ENCODE measurements around the gene DTNA. TPM values are rescaled to one million over a fixed set of nuclear protein-coding genes. Genes with fewer than 3 reads are reported as not detected.
A peak's percentile ranks its signal among the peaks of the same experiment; 100 is the strongest.

The DTNA gene
- total and polyA plus RNA-seq, 2 of the 8 experiments (the other 6 are each of a cell fraction or from before 2014, with no cell fraction given) = 30.2 to 32.7 TPM

DNA sequence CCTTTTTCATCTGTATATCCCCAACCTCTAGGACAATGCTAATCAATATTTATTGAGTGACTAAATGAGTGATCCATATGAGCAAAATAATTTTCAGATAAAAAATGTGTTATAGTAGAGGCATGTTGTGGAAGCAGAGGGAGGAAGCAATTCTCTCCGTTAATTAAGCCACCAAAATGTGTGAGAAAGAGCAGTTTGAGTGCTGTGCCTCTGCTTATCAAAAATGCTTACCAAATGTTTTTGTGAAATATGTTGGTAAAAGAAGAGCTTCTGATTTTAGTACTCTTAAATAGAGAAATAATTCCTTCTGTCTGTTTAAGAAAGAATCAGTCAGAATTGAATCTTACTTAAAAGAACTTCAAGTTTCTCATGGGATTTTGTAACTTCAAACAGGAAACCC lies 90.3 kb downstream of the DTNA start:
- Histone ChIP-seq H3K27me3 (replicated peaks in 1 of 4; ENCODE audit: control insufficient read depth in 3 of 4, extremely low read depth in 1 of 4, insufficient read depth in 3 of 4, low read length in 3 of 4) (no peaks in the 10 kb centered on the region), H2BK120ac (replicated peaks; ENCODE audit: low read depth, low read length) (no peak overlapping the region)
- FAIRE-seq = peak; percentile 7

More for the DNA sequence above, 90.3 kb downstream of the DTNA start:
- Histone ChIP-seq H3K4ac (replicated peaks; ENCODE audit: insufficient read length, low read depth, low read length) (no peak overlapping the region), H4K8ac (ENCODE audit: extremely low read depth, insufficient read depth, low read length) (no peak overlapping the region), H2AFZ (ENCODE audit: low read length) (no peak overlapping the region), H4K5ac (ENCODE audit: insufficient read length, low read depth, low read length) (no peak overlapping the region), H3K79me1 (ENCODE audit: low read depth, low read length) (no peaks in the 10 kb centered on the region), H3K23ac (ENCODE audit: insufficient read length) (no peak overlapping the region), H3K9me3 (ENCODE audit: insufficient read depth in 2 of 2, low read depth in 1 of 2, low read length in 1 of 2) (no peaks in the 10 kb centered on the region), H2AK5ac (ENCODE audit: low read depth, low read length) (no peak overlapping the region), H3K4me2 (ENCODE audit: insufficient read depth in 1 of 2, low read depth in 2 of 2, low read length in 2 of 2) (no peak overlapping the region), H3K18ac (ENCODE audit: extremely low read depth, low read length) (no peak overlapping the region), H3K56ac (replicated peaks; ENCODE audit: insufficient read length, low read depth, low read length) (no peak overlapping the region), H3K27ac (ENCODE audit: low read depth, low read length) (no peak overlapping the region), H2BK12ac (ENCODE audit: low read depth, low read length) (no peak overlapping the region), H3K14ac (ENCODE audit: insufficient read length) (no peak overlapping the region), H3K4me3 (ENCODE audit: extremely low read depth in 1 of 4, insufficient read depth in 2 of 4, low read depth in 3 of 4, low read length in 4 of 4) (no peak overlapping the region), H2BK20ac (ENCODE audit: low read length) (no peak overlapping the region), H3K9ac (replicated peaks in 1 of 4; ENCODE audit: extremely low read depth in 1 of 4, low read depth in 3 of 4, low read length in 3 of 4) (no peak overlapping the region), H3K4me1 (replicated peaks in 1 of 4; ENCODE audit: control insufficient read depth in 3 of 4, insufficient read depth in 4 of 4, low read length in 3 of 4) (peaks cover 0 to 10% (median 7%) of the 10 kb centered on the region in 4 experiments; a peak in 2 of 7 replicates), H2BK15ac (ENCODE audit: low read length) (no peak overlapping the region), H3K36me3 (ENCODE audit: control insufficient read depth in 2 of 4, insufficient read depth in 4 of 4, low read length in 3 of 4) (no peaks in the 10 kb centered on the region), H3K79me2 (ENCODE audit: control insufficient read depth in 1 of 2, insufficient read depth in 2 of 2, low read length in 2 of 2) (no peaks in the 10 kb centered on the region), H3K23me2 (ENCODE audit: low read depth, low read length) (no peaks in the 10 kb centered on the region), H4K20me1 (replicated peaks in 1 of 2; ENCODE audit: control insufficient read depth in 1 of 2, insufficient read depth in 2 of 2, low read length in 2 of 2) (no peaks in the 10 kb centered on the region), H4K91ac (replicated peaks; ENCODE audit: insufficient read length, low read length) (no peak overlapping the region), H2BK5ac (ENCODE audit: low read depth, low read length) (no peak overlapping the region)
- 94% methylated on average over 1 of the region's 1 CpG; no CpG with 5 or more reads in 1 of the 2 experiments for WGBS, 2 experiments (ENCODE audit: extremely low coverage in 1 of 2, insufficient coverage in 1 of 2, insufficient read length in 1 of 2, insufficient replicate concordance in 2 of 2, low coverage in 1 of 2, low lambda C conversion rate in 2 of 2, missing lambda C conversion rate in 1 of 2)
- no peak for TF ChIP-seq BRCA1 (IDR thresholded peaks at IDR 0.05; ENCODE audit: low read depth, low read length)
- no peak for TF ChIP-seq KDM1A (IDR thresholded peaks at IDR 0.05; ENCODE audit: borderline replicate concordance, low read length)
- TF ChIP-seq EP300 (IDR thresholded peaks at IDR 0.05; ENCODE audit: borderline replicate concordance in 1 of 2, low read depth in 2 of 2, low read length in 2 of 2) = no peak
- TF ChIP-seq TBP (IDR thresholded peaks at IDR 0.05; ENCODE audit: low read depth, low read length) = no peak
- TF ChIP-seq CHD1 (IDR thresholded peaks at IDR 0.05; ENCODE audit: low read depth, low read length) = no peak
- TF ChIP-seq SP2 (IDR thresholded peaks at IDR 0.05; ENCODE audit: low read length) = no peak
- TF ChIP-seq SUZ12 (IDR thresholded peaks at IDR 0.05; ENCODE audit: low read length) = no peak
- no peak for TF ChIP-seq RBBP5 (IDR thresholded peaks at IDR 0.05; ENCODE audit: borderline replicate concordance, low read depth, low read length)
- no peak for TF ChIP-seq RXRA (IDR thresholded peaks at IDR 0.05; ENCODE audit: insufficient read depth, low read depth, low read length)
- no peak for DNase-seq (ENCODE audit: low read depth in 1 of 2, low spot score in 2 of 2)
- ChIA-PET POLR2A (ENCODE audit: partially characterized antibody) (no interaction called here), CTCF (ENCODE audit: partially characterized antibody) (interaction anchor here (1.0 to 1.2 kb wide), 3 partner anchors 9 to 139 kb away, joined by 3 to 4 read pairs (median 3); no protein-coding TSS in a partner anchor)
